Astrocyte (in vitro differentiated cells and primary cell): ENCODE measurements around the gene KIF19.

Experiments
- CTCF ChIP-seq: IDR thresholded peaks from 2 replicates; pipeline ENCODE4 v1.5.1; 2011; ENCODE audit warnings: low read depth, mild to moderate bottlenecking, inconsistent platforms, low read length, moderate library complexity; ENCODE audit not compliant: insufficient read depth
- EZH2 ChIP-seq: IDR thresholded peaks from 2 replicates; pipeline ENCODE4 v1.6.1; 2012; ENCODE audit warnings: mild to moderate bottlenecking, low read length, inconsistent platforms; ENCODE audit not compliant: insufficient read depth

- TF ChIP-seq CTCF = no peak
- no peak for TF ChIP-seq EZH2
Observed at GRCh38 chr17:74332763-74333283, 6.8 kb downstream of the KIF19 start.
